Upper lobe of left lung (tissue), 6 donors: ENCODE measurements around the gene DCPS. TPM values are rescaled to one million over a fixed set of nuclear protein-coding genes. Genes with fewer than 3 reads are reported as not detected.
A peak's percentile ranks its signal among the peaks of the same experiment; 100 is the strongest.

ENCODE experiments used
- ATAC-seq, 2 donors: fragments of 200-7000 bp; cut with Tn5 transposase; one replicate each; pipeline ENCODE4 v1.9.1; 2022; ENCODE audit warnings: mild to moderate bottlenecking in 2 of 2, moderate library complexity in 2 of 2; ENCODE audit not compliant: low FRiP score in 2 of 2
- DNase-seq, 2 donors: peaks; one replicate each; pipeline ENCODE4 v3.0.0-alpha.2; 2019 to 2020
- H3K27ac ChIP-seq, 4 donors: fragments of 200-600 bp; sonication (generic); one replicate each; pipeline ENCODE4 v1.5.1; 2016 to 2019
- H3K27me3 ChIP-seq, 4 donors: fragments of 200-600 bp; sonication (generic); one replicate each; pipeline ENCODE4 v1.5.1; 2017 to 2019
- H3K36me3 ChIP-seq, 4 donors: fragments of 200-600 bp; sonication (generic); one replicate each; pipeline ENCODE4 v1.5.1; 2016 to 2019
- H3K4me1 ChIP-seq, 4 donors: fragments of 200-600 bp; sonication (generic); one replicate each; pipeline ENCODE4 v1.5.1; 2018 to 2019
- H3K4me3 ChIP-seq, 4 donors: fragments of 200-600 bp; sonication (generic); one replicate each; pipeline ENCODE4 v1.5.1; 2017 to 2019; ENCODE audit warnings: mild to moderate bottlenecking in 2 of 4, moderate library complexity in 1 of 4
- H3K9me3 ChIP-seq, 4 donors: fragments of 200-600 bp; sonication (generic); one replicate each; pipeline ENCODE4 v1.5.1; 2018 to 2019
- EP300 ChIP-seq, 4 donors: sonication (generic); formaldehyde crosslinking; IDR thresholded peaks; one replicate each; pipeline ENCODE4 v1.5.1; 2017; ENCODE audit warnings: antibody characterized with exemption in 4 of 4, control low read depth in 2 of 4
- POLR2A ChIP-seq, 4 donors: fragments of 450-650 bp; IDR thresholded peaks; one replicate each; pipeline ENCODE4 v1.5.1; 2016 to 2017; ENCODE audit warnings: antibody characterized with exemption in 4 of 4, mild to moderate bottlenecking in 2 of 4
- POLR2AphosphoS5 ChIP-seq, 2 donors: sonication (generic); formaldehyde crosslinking; IDR thresholded peaks; one replicate each; pipeline ENCODE4 v1.5.1; 2017; ENCODE audit warnings: antibody characterized with exemption in 2 of 2
- WGBS, 2 donors: methylation state at CpG; one replicate each; pipeline ENCODE4 v1.1.5; 2017 to 2018; 5-methylcytosine and 5-hydroxymethylcytosine counted together
- total RNA-seq, 6 donors: library from RNA; depleted of rRNA in 4 of 6; stranded (reverse); fragments of >200 nt in 4 of 6; gene quantifications; one replicate each; pipeline versions ENCODE4 v1.1.0 to v1.2.1, GENCODE V29; 2016 to 2021
- TF ChIP-seq, protein P1 (sequence below), 6 experiments: fragments of 450-650 bp in 4 of 6; fragments of 200-600 bp in 2 of 6; sonication (generic) in 2 of 6; IDR thresholded peaks; one replicate each; pipeline ENCODE4 v1.5.1; 2016 to 2019; ENCODE audit warnings: antibody characterized with exemption in 6 of 6
- donor health status: DM: no; HTN: no; CAD: no; lungs with moderate emphysema.
- donor health status: DM: no; HTN: yes; CAD: no; lungs with severe emphysema.

DCPS gene
- total RNA-seq, 6 donors from 2014 or later: 6.3 to 21.4 (median 14.1) TPM

DNA sequence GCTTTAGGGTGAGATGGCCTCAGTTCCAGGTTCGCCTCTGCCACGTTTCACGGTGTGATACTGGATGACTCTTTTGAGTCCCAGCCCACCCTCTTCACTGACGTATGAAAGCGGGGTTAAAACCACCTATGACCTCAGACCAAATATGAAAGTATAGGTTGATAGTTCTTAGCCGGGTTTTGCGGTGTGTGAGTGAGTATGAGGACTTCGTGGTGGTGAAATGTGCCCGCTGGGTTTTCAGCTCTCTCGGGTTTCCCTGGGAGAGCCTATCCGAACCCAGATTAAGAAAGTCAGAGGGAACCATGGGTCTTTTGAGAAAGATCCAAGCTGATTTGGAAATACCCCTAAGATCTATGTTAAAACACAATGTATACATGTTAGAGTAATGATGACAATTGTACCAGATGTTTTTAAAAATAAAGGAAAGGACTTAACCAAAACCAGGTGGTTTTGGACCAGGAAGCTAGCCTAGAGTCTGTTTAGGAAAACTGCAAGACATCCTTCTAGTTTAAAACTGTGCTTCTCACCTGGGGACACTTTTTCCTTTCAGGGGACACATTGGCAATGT is 25.9 kb downstream of the DCPS start:
- H3K27ac ChIP-seq: no peak overlapping the region
- ATAC-seq: no peak
- no peak overlapping the region for H3K4me3 ChIP-seq
- DNase-seq: no peak
- H3K4me1 ChIP-seq: no peaks in the 10 kb centered on the region
- WGBS, 2 donors: 81 to 86% methylated on average over 11 of the region's 11 CpGs
- no peaks in the 10 kb centered on the region for H3K9me3 ChIP-seq
- peaks cover 0 to 15% (median 6%) of the 10 kb centered on the region in 4 donors for H3K36me3 ChIP-seq
- no peaks in the 10 kb centered on the region for H3K27me3 ChIP-seq
- TF ChIP-seq, protein P1, sequence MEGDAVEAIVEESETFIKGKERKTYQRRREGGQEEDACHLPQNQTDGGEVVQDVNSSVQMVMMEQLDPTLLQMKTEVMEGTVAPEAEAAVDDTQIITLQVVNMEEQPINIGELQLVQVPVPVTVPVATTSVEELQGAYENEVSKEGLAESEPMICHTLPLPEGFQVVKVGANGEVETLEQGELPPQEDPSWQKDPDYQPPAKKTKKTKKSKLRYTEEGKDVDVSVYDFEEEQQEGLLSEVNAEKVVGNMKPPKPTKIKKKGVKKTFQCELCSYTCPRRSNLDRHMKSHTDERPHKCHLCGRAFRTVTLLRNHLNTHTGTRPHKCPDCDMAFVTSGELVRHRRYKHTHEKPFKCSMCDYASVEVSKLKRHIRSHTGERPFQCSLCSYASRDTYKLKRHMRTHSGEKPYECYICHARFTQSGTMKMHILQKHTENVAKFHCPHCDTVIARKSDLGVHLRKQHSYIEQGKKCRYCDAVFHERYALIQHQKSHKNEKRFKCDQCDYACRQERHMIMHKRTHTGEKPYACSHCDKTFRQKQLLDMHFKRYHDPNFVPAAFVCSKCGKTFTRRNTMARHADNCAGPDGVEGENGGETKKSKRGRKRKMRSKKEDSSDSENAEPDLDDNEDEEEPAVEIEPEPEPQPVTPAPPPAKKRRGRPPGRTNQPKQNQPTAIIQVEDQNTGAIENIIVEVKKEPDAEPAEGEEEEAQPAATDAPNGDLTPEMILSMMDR (IDR thresholded peaks at IDR 0.05): no peak
- no peak for TF ChIP-seq EP300 (IDR thresholded peaks at IDR 0.05)
- TF ChIP-seq POLR2A (IDR thresholded peaks at IDR 0.05): no peak
- TF ChIP-seq POLR2AphosphoS5 (IDR thresholded peaks at IDR 0.05): no peak

DNA sequence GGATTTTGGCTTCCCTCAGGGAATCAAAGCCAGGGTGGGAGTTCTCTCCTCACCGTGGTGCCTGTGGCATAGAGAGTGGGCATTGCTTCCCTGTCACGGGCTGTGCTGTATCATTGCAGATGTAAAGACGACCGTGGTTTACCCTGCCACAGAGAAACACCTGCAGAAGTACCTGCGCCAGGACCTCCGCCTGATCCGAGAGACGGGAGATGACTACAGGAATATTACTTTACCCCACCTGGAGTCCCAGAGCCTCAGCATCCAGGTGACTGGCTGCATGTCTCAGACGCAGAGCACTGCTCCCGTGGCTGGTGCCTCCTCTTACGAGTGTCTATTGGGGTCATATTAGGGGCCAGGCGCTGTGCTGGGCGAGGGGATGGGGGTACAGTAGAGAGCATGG is 27.4 kb downstream of the DCPS start:
- peaks cover 0 to 15% (median 6%) of the 10 kb centered on the region in 4 donors for H3K36me3 ChIP-seq
- WGBS, 2 donors: 92 to 97% methylated on average over 7 to 13 of the region's 13 CpGs

DNA sequence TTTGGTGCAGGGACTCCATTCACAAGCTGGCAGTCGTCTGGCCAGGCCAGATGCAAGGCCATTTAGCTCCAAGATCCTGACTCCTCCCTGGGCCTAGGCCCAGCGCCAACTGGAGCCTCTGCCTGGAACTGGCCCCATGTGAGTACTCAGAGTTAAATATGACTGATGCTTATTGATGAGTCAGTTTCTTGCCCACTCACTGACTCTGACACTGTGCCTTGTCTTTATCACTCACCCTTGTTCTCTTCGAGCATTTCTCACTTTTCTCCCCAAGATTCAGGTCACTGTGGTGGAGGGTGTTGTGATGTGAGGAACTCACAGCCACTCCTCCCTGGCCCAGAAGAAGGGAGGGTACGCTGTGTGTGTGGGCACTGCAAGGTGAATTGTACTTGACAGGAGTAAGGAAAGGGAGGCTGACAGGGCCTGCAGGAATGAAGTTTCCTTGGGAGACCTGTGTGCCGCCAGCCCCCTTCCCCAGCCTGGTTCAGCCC is 28.4 kb downstream of the DCPS start:
- Histone ChIP-seq H3K27ac (no peak overlapping the region), H3K4me1 (peaks cover 0 to 8% (median 3%) of the 10 kb centered on the region in 4 donors), H3K4me3 (no peak overlapping the region), H3K36me3 (peaks cover 0 to 15% (median 6%) of the 10 kb centered on the region in 4 donors), H3K27me3 (no peaks in the 10 kb centered on the region), H3K9me3 (no peaks in the 10 kb centered on the region)
- 77 to 78% methylated on average over 5 of the region's 5 CpGs for WGBS, 2 donors
- no peak for TF ChIP-seq POLR2AphosphoS5 (IDR thresholded peaks at IDR 0.05)
- TF ChIP-seq, protein P1 (IDR thresholded peaks at IDR 0.05): no peak
- DNase-seq: no peak
- peak; percentile 34 to 82 for ATAC-seq

More for the DNA sequence above, 27.4 kb downstream of the DCPS start:
- no peaks in the 10 kb centered on the region for H3K4me1 ChIP-seq
- no peak for DNase-seq
- no peak for TF ChIP-seq EP300 (IDR thresholded peaks at IDR 0.05)
- TF ChIP-seq, protein P1 (IDR thresholded peaks at IDR 0.05): no peak
- no peak for TF ChIP-seq POLR2A (IDR thresholded peaks at IDR 0.05)
- TF ChIP-seq POLR2AphosphoS5 (IDR thresholded peaks at IDR 0.05): no peak
- no peaks in the 10 kb centered on the region for H3K27me3 ChIP-seq
- H3K27ac ChIP-seq: no peak overlapping the region
- no peak overlapping the region for H3K4me3 ChIP-seq
- no peak for ATAC-seq
- H3K9me3 ChIP-seq: no peaks in the 10 kb centered on the region

DNA sequence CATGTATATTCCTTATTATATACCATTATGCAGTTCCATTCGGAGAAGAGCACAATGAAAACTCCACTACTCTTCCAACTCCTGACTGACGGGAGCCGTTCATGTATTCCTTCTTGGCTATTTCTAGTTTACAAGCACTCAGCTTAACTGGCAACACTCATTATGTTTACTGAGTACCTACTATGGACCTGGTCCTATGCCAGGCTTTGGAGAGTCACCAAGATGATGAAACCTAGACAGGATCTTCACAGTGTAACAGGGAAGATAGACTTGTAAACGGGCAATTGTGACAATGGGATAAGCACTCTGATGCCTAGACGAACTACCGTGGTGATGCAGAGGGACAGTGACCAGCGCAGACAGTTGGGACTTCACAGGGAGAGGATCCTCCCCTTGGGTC is 29.3 kb downstream of the DCPS start:
- TF ChIP-seq EP300 (IDR thresholded peaks at IDR 0.05): no peak
- TF ChIP-seq, protein P1 (IDR thresholded peaks at IDR 0.05): no peak
- TF ChIP-seq POLR2A (IDR thresholded peaks at IDR 0.05): no peak
- TF ChIP-seq POLR2AphosphoS5 (IDR thresholded peaks at IDR 0.05): no peak
- no peaks in the 10 kb centered on the region for H3K27me3 ChIP-seq
- peaks cover 0 to 15% (median 6%) of the 10 kb centered on the region in 4 donors for H3K36me3 ChIP-seq
- DNase-seq: no peak
- H3K27ac ChIP-seq: no peak overlapping the region
- WGBS, 2 donors: 84 to 87% methylated on average over 7 of the region's 7 CpGs
- no peak for ATAC-seq
- H3K9me3 ChIP-seq: no peaks in the 10 kb centered on the region
- H3K4me1 ChIP-seq: peaks cover 0 to 15% (median 4%) of the 10 kb centered on the region in 4 donors
- H3K4me3 ChIP-seq: no peak overlapping the region
